ENCODE measurements around the gene OR5M3. TPM values are rescaled to one million over a fixed set of nuclear protein-coding genes. Genes with fewer than 3 reads are reported as not detected.

OR5M3 gene
- total and polyA plus RNA-seq, 2 donors (not counting 1 experiment from before 2014, with no cell fraction given) = not detected

- H3K27me3 Mint-ChIP-seq = no peaks in the 10 kb centered on the region
- TF ChIP-seq CTCF (IDR thresholded peaks at IDR 0.05) (no peak), EZH2 (IDR thresholded peaks at IDR 0.05; ENCODE audit: borderline replicate concordance, insufficient read depth, low read depth, low read length, poor library complexity, severe bottlenecking) (no peak)
- no peaks in the 10 kb centered on the region for H3K4me1 Mint-ChIP-seq
- DNase-seq = no peak
- Histone ChIP-seq H2AFZ (ENCODE audit: insufficient read depth, low read depth, low read length, poor library complexity, severe bottlenecking) (no peak within 1 kb of the TSS), H3K27ac (ENCODE audit: low read length in 2 of 2) (no peak within 1 kb of the TSS), H3K36me3 (replicated peaks in 1 of 2; ENCODE audit: control extremely low read depth in 1 of 2, control insufficient read depth in 1 of 2, extremely low read depth in 1 of 2, insufficient read depth in 2 of 2, low read length in 1 of 2) (no peaks in the 10 kb centered on the region), H3K4me1 (ENCODE audit: control insufficient read depth in 2 of 2, insufficient read depth in 2 of 2, low read length in 2 of 2) (no peaks in the 10 kb centered on the region), H3K9ac (ENCODE audit: low read length) (no peak within 1 kb of the TSS), H3K27me3 (replicated peaks in 1 of 4; ENCODE audit: control extremely low read depth in 1 of 4, control insufficient read depth in 3 of 4, insufficient read depth in 4 of 4, low read length in 3 of 4) (no peaks in the 10 kb centered on the region), H3K79me2 (ENCODE audit: control insufficient read depth, insufficient read depth, low read length) (no peaks in the 10 kb centered on the region), H3K4me3 (ENCODE audit: control extremely low read depth in 1 of 5, extremely low read depth in 1 of 5, insufficient read depth in 1 of 5, low read depth in 2 of 5, low read length in 4 of 5) (no peak within 1 kb of the TSS), H3K9me3 (ENCODE audit: control extremely low read depth in 1 of 3, control insufficient read depth in 2 of 3, insufficient read depth in 1 of 3, low read length in 2 of 3) (peaks cover 0 to 5% (median 4%) of the 10 kb centered on the region in 3 donors), H3K4me2 (replicated peaks; ENCODE audit: low read depth, low read length, poor library complexity, severe bottlenecking) (no peak within 1 kb of the TSS), H4K20me1 (ENCODE audit: control insufficient read depth, insufficient read depth, low read length, poor library complexity, severe bottlenecking) (no peaks in the 10 kb centered on the region)
- H3K4me3 Mint-ChIP-seq = no peak within 1 kb of the TSS
- H3K27ac Mint-ChIP-seq = no peak within 1 kb of the TSS
- no peaks in the 10 kb centered on the region for H3K9me3 Mint-ChIP-seq (ENCODE audit: insufficient read depth)
- intact Hi-C loops (cut with micrococcal nuclease) = no loop called here
- ChIA-PET POLR2A (no interaction called here), CTCF (no interaction called here)
- 100% methylated on average over 1 of the region's 7 CpGs for WGBS (ENCODE audit: insufficient coverage)
- ATAC-seq (ENCODE audit: low read depth) = no peak
Measured at GRCh38 chr11:56491270-56491669, 18.1 kb upstream of the OR5M3 start, which contains the start of gene OR5M8. TSS of gene OR5M8 (minus strand) at chr11:56491370. CDS start at chr11:56491370, 0 bp downstream.

GRCh38 chr11:56486801-56487200 lies 13.6 kb upstream of the OR5M3 start:
- TF ChIP-seq EZH2 (IDR thresholded peaks at IDR 0.05; ENCODE audit: borderline replicate concordance, insufficient read depth, low read depth, low read length, poor library complexity, severe bottlenecking) (no peak), CTCF (IDR thresholded peaks at IDR 0.05) (no peak)
- no peak overlapping the region for H3K4me3 ChIP-seq (ENCODE audit: control extremely low read depth in 1 of 5, extremely low read depth in 1 of 5, insufficient read depth in 1 of 5, low read depth in 2 of 5, low read length in 4 of 5)

More at GRCh38 chr11:56486801-56487200, 13.6 kb upstream of the OR5M3 start:
- Mint-ChIP-seq H3K27me3 (no peaks in the 10 kb centered on the region), H3K27ac (no peak overlapping the region), H3K4me1 (no peaks in the 10 kb centered on the region), H3K9me3 (ENCODE audit: insufficient read depth) (peaks cover 4% of the 10 kb centered on the region), H3K4me3 (no peak overlapping the region)
- POLR2A ChIA-PET = no interaction called here
- Histone ChIP-seq H2AFZ (ENCODE audit: insufficient read depth, low read depth, low read length, poor library complexity, severe bottlenecking) (no peak overlapping the region), H3K4me2 (replicated peaks; ENCODE audit: low read depth, low read length, poor library complexity, severe bottlenecking) (no peak overlapping the region), H3K4me1 (ENCODE audit: control insufficient read depth in 2 of 2, insufficient read depth in 2 of 2, low read length in 2 of 2) (no peaks in the 10 kb centered on the region), H3K27ac (ENCODE audit: low read length in 2 of 2) (no peak overlapping the region), H3K27me3 (replicated peaks in 1 of 4; ENCODE audit: control extremely low read depth in 1 of 4, control insufficient read depth in 3 of 4, insufficient read depth in 4 of 4, low read length in 3 of 4) (no peaks in the 10 kb centered on the region), H3K9ac (ENCODE audit: low read length) (no peak overlapping the region), H3K36me3 (replicated peaks in 1 of 2; ENCODE audit: control extremely low read depth in 1 of 2, control insufficient read depth in 1 of 2, extremely low read depth in 1 of 2, insufficient read depth in 2 of 2, low read length in 1 of 2) (no peaks in the 10 kb centered on the region), H3K9me3 (ENCODE audit: control extremely low read depth in 1 of 3, control insufficient read depth in 2 of 3, insufficient read depth in 1 of 3, low read length in 2 of 3) (peaks cover 0 to 5% (median 4%) of the 10 kb centered on the region in 3 donors), H4K20me1 (ENCODE audit: control insufficient read depth, insufficient read depth, low read length, poor library complexity, severe bottlenecking) (no peaks in the 10 kb centered on the region), H3K79me2 (ENCODE audit: control insufficient read depth, insufficient read depth, low read length) (no peaks in the 10 kb centered on the region)
- CTCF ChIA-PET = no interaction called here
- DNase-seq = no peak
- WGBS (ENCODE audit: insufficient coverage) = 61% methylated on average over 3 of the region's 3 CpGs
- ATAC-seq (ENCODE audit: low read depth) = no peak
- intact Hi-C loops (cut with micrococcal nuclease) = no loop called here
